ENCODE measurements around the gene FBXO38.

The FBXO38 gene

GRCh38 chr5:148474025-148474511 is 90.3 kb downstream of the FBXO38 start:
- DNase-seq (ENCODE audit: low read depth in 3 of 3): no peak

GRCh38 chr5:148476302-148476701 is 92.5 kb downstream of the FBXO38 start:
- no peak for DNase-seq (ENCODE audit: low read depth in 3 of 3)

GRCh38 chr5:148477429-148477828 is 93.7 kb downstream of the FBXO38 start:
- no peak for DNase-seq (ENCODE audit: low read depth in 3 of 3)

GRCh38 chr5:148482196-148482595 is 98.4 kb downstream of the FBXO38 start:
- no peak for DNase-seq (ENCODE audit: low read depth in 3 of 3)

GRCh38 chr5:148482697-148483462 is 99.1 kb downstream of the FBXO38 start:
- DNase-seq (ENCODE audit: low read depth in 3 of 3): peak; percentile 6 to 31 (median 18)

GRCh38 chr5:148483750-148484149 is 100.0 kb downstream of the FBXO38 start:
- no peak for DNase-seq (ENCODE audit: low read depth in 3 of 3)

- DNase-seq (ENCODE audit: low read depth in 3 of 3): no peak
Observed at GRCh38 chr5:148484651-148485050, 100.9 kb downstream of the FBXO38 start.

- DNase-seq (ENCODE audit: low read depth in 3 of 3): no peak
Observed at GRCh38 chr5:148486456-148486855, 102.7 kb downstream of the FBXO38 start.

- DNase-seq (ENCODE audit: low read depth in 3 of 3): no peak
Observed at GRCh38 chr5:148488757-148489156, 105.0 kb downstream of the FBXO38 start.

GRCh38 chr5:148491015-148491792 is 107.4 kb downstream of the FBXO38 start:
- no peak for DNase-seq (ENCODE audit: low read depth in 3 of 3)

GRCh38 chr5:148491793-148492184 is 108.0 kb downstream of the FBXO38 start:
- no peak for DNase-seq (ENCODE audit: low read depth in 3 of 3)

- DNase-seq (ENCODE audit: low read depth in 3 of 3): no peak
Observed at GRCh38 chr5:148492351-148492750, 108.6 kb downstream of the FBXO38 start.

Data from stimulated activated CD4-positive, alpha-beta T cell treated with anti-CD3 and anti-CD28 coated beads, TNF-alpha, amount 100 ng/mL, for 4 hours (primary cell).